GM21381 (cell line): Measurements from ENCODE around the gene TXNDC11.

Experiments
- ATAC-seq: cut with Tn5 transposase; IDR thresholded peaks from one replicate; pipeline ENCODE4 v1.9.1; 2021; ENCODE audit warnings: mild to moderate bottlenecking, moderate library complexity; ENCODE audit not compliant: unreplicated experiment

TXNDC11 gene

DNA sequence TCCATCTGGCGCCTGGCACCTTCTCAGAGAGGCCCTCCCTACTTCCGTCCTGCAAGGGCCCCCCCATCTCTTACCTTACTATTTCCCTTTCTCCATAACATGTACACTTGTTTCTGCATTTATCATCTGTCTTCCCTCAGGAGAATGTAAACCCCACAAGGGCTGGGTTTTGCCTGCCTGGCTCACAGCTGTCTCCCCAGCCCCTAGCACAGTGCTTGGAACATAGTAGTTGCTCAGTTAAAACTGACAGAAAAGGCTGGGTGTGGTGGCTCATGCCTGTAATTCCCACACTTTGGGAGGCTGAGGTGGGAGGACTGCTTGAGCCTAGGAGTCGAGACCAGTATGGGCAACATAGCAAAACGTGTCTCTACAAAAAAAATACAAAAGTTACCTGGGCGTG is 80.1 kb downstream of the TXNDC11 start:
- no peak for ATAC-seq

DNA sequence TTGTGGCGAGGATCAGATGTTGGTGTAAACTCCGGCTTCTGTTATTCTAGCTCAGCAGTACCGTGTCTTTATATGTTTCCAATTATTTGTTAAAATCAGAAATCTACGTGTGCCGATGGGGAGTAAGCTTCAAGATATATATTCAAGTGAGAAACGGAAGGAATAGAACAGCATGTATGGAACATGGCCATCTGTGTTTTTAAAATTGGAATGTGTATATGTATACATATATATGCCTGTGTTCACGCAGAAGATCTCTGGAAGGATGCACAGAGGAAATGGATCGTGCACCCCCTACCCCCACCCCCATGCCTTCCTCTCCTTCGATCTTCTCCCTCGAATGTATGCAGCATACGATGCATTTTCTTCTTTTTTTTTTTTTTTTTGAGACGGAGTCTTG is 82.1 kb downstream of the TXNDC11 start:
- no peak for ATAC-seq

DNA sequence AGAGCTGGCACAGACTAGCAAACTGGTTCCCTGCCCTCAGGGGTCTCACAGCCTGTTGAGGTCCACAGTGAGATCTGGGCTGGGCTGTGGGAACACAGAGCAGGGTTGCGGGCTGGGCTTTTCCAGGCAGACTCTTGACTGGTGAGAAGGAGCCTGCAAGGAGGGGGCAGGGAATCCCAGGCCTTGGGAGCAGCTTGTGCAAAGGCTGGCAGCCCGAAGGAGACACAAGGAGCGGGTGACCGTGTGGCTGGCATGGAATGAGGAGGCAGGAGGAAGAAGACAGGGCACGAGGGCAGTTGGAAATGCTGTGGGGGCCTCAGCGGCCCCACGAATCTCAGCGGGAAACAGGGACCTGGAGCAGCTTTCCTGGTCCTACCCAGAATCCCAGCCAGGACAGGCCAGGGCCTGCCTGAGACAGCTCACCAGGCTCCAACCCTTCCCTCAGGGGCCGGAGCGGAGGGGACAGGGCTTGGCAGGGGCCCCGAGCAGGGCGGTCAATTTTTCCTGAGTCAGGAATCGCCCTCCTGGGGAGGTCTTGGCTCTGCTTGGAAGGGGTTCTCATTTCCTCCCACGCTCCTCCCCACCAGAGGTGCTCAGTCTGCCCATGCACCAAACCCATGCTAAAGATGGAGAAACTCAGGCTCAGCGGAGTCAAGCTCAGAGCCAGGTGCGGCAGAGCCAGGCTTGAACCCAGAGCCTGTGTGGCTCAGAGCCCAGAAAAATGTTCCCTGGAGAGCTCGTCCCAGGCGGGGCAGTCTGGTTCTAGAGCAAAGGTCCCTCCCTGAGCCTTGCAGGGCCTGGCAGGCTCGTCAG is 83.6 kb downstream of the TXNDC11 start:
- no peak for ATAC-seq

DNA sequence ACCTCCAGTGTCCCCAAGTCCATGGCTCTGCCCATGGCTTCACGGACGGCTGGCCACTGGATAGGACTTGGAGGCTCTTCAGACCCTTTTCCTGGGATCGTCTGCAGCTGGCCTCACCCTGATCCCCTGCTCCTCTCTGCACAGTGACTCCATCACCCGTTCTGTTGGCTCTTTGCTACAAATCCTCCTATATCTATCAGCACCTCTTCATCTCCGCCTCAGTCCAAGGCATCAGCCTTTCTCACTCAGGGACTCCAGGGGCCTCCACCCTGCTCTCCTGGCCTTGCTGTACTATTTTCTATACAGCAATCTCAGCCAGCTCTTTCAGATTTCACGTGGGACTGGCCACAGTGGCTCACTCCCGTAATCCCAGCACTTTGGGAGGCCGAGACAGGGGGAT is 85.1 kb downstream of the TXNDC11 start:
- no peak for ATAC-seq

DNA sequence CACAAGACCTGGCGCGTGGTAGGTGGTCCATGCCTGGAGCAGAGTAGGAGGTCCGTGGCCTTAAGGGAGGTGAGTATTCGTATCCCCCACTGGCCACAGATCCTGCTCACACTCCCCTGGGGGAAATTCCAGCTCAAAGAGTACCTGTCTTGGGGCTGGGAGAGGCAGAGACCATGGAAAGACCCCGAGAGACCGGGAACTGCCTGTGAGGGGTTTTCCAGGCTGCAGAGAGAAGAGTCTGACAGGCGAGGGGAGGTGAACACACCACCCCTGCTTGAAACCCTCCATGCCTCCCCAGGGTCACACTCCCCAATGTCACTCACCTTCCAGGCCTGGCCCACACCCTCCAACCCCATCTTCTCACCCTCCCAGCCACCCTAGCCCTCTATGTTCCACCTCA is 87.0 kb downstream of the TXNDC11 start:
- ATAC-seq: no peak

DNA sequence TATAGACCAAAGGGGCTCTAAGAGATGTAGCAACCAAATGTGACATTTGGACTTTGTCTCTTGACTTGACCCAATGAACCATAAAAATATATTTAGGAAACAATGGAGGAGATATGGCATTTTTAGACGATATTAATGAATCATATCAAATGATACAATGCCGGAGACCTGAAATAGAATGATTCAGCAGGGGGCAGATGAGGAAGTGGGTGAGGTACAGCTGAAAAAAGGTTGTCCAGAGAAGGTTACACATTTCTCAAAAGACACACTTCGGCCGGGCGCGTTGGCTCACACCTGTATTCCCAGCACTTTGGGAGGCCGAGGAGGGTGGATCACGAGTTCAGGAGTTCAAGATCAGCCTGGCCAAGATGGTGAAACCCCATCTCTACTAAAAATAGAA is 90.9 kb downstream of the TXNDC11 start:
- ATAC-seq: no peak

DNA sequence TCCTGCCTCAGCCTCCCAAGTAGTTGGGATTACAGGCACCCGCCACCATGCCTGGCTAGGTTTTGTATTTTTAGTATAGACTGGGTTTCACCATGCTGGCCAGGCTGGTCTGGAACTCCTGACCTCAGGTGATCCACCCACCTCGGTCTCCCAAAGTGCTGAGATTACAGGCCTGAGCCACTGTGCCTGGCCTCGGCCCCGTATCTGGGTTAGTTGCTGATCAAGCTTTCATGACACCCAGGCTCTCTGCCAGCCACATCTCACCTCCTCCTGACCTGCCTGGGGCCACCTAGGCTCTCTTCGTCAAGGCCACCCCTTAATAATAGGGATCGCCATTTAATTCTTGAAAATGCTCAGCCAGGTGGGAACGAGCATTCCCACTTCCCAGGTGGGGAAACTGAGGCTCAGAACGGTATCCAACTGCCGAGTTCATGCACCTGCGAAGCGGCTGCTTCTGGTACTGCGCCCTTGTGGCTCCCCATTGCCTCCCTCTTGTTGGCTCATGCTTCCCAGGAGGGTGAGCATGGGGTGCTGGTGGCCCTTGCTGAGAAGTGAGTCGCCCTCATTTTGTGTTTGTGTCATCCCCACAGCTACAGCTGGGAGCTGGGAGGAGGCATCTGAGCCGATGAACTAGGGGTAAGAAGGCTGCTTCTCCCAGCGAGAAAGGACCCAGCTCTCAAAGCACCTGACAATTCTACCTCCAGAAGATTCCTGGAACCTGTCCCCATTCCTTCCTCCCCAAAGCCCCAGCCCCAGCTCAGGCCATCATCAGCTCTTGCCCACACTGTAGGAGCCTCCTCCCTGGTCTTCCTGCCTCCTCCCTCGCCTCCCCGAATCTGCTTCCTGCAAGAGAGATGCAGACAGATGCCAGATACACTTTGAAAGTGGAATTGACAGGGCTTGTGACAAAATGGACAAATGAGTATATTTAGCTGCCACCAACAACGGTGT is 91.7 kb downstream of the TXNDC11 start:
- no peak for ATAC-seq

DNA sequence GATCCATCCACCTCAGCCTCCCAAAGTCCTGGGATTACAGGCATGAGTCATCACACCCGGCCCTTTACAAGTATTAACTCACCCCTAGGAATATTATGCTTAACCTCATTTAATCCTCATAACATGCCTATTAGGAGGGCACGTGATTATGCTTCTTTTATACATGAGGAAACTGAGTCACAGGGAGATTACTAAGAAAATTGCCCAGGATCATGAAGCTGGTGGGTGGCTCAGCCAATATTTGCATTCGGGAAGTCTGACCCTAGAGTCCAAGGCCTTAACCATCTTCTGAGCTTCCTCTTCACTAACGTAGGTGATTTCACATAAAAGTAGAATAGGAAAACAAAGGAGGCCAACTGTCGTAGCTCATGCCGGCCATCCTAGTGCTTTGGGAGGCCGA is 93.4 kb downstream of the TXNDC11 start:
- no peak for ATAC-seq

DNA sequence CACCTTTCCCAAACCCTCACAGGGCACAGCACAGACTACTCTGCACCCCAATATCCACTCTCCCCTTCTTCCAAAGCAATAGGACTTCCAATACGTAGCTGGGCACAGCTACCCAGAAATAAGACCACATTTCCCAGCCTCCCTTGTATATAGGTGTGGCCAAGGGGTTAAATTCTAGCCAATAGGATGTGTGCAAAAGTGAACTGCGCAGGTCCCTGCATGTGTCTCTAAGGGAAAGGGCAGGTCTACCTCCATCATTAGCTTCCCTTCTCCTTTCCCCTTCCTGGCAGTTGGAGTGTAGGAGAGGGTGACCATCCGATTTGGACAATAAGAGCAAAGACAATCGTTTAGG is 99.9 kb downstream of the TXNDC11 start:
- ATAC-seq: no peak

DNA sequence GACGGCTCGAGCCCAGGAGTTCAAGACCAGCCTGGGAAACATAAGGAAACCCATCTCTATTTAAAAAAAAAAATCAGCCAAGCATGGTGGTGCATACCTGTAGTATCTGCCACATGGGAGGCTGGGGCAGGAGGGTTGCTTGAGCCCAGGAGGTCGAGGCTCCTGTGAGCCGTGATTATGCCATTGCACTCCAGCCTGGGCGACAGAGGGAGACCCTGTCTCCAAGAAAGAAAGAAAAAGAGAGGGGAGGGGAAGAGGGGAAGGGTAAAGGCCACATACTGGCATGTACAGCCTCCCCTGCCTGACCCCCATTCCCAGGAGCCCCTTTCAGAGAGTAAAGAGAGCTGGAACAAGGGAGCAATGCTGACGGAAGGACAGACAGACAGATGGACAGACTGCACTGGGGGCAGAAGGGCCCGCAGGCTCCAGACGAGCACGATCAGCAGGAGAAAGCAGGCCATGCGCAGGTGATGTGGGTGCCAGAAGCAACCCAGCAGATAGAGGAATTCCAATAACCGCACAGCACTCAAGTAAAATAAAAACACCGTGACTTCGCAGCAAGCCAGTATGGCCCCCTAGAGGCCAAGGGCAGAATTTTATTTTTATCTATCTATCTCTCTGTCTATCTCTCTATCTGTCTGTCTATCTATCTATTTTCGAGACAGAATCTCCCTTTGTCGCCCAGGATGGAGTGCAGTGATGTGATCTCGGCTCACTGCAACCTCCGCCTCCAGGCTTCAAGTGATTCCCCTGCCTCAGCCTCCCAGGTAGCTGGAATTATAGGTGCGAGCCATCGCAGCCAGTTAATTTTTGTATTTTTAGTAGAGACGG is 101.5 kb downstream of the TXNDC11 start:
- no peak for ATAC-seq

DNA sequence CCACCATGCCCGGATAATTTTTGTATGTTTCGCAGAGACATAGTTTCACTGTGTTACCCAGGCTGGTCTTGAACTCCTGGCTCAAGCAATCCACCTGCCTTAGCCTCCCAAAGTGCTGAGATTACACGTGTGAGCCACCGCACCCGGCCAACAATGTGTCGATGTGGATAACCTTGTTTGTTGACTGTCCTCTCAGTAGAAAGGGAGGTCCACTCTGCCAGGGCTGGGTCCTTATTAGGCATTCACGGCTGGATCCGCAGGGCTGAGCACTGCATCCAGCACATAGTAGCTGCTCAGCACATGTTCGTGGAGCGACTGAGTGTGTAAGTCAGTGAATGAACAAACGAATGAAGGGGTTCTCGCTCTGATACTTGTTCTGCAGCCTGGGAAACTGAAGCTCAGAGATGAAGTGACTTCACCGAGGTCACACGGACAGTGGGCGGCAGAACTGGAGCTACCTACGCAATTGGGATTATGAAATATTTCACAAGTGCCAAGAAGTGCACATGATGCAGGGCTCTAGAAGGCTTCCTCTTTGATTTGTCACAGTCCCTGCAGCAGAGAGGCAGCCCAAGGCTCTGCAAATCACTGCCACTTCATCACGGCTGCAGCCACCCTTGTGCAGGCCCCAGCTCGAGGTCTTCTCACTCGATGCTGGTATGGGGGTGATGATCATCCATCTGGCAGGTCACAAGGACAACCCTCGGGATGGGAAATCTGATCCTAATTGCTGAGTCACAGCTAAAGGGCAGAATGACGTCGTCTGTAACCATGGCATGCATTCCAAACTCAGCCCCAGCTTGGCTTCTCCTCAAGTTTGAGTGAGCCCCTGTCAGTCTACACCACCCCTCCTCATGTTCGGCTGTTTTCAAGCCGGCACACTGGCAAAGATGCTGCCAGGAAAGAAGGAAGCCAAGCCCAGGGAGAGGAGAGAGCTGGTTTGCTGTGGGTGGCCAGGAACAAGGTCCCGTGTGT is 102.4 kb downstream of the TXNDC11 start:
- no peak for ATAC-seq

DNA sequence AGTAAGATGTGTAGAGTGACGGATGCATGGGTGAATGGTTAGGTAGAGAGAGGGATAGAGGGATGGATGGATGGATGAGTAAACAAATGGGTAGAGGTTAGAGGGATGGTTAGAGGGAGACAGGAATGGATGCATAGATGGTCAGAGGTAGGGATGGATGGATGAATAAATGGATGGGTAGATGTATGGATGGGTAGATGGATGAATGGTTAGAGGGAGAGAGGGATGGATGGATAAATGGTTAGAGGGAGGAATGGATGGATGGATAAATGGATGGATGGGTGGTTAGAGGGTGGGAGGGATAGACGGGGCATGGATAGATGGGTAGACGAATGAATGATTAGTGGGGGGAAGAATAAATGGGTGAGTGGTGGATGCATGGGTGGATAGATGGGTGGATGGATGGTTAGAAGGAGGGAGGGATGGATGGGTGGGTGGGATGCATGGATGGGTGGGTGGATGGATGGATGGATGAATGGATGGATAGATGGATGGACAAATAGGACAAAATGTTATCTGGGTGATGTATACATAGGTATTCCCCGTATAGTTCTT is 103.6 kb downstream of the TXNDC11 start:
- ATAC-seq: no peak

DNA sequence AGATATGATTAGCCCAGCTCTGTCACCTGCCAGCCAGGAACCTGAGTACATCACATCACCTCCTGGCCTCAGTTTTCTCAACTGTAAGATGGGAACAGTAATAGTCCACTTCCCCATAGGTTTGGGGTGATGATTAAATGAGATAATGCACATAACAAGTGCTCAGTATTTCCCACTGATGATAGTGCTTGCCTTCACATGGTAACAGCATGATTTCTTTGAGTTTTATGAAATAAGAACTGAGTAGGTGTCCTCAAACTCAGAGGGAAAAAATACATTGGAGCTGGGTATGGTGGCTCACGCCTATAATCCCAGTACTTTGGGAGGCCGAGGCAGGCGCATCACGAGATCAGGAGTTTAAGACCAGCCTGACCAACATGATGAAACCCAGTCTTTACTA is 104.5 kb downstream of the TXNDC11 start:
- ATAC-seq: no peak

DNA sequence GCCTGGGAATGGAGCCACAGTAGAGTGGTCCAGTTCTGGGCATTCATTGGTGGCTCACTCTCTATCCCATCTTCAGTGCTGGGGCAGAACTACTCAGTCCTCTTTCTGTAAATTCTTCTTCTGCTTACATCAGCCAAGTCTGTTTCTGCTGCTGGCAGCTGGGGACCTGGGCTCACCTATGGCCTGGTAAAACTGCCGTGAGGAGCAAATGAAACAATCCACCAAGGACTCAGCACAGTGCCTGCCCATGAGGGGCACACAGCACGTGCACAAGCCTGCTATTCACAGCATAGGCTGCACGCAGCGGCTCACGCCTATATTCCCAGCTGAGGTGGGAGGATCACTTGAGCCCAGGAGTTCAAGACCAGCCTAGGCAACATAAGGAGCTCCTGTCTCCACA is 105.3 kb downstream of the TXNDC11 start:
- ATAC-seq: no peak

DNA sequence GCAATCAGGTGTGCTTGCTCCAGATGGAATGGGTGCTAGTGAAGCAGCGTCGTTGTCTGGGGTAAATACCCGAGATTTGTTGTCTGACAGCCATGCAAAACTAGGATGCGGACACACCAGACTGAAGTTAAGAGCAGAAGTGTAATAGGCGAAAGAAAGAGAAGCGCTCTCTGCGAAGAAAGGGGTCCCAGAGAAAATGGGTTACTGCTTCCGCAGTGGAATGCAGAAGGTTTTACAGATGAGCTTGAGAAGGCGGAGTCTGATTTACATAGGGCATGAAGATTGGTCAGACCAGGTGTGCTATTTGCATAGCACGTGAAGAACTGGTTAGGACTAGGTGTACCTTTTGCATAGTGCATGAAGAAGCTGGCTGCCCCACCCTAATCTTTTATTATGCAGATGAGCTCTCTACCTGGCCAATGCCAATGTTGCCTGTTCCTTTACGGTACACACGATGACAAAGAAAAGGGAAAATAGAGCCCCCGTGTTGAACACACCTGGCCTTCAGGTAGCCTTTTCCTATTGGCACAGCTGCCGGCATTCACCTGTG is 106.4 kb downstream of the TXNDC11 start:
- ATAC-seq: no peak

DNA sequence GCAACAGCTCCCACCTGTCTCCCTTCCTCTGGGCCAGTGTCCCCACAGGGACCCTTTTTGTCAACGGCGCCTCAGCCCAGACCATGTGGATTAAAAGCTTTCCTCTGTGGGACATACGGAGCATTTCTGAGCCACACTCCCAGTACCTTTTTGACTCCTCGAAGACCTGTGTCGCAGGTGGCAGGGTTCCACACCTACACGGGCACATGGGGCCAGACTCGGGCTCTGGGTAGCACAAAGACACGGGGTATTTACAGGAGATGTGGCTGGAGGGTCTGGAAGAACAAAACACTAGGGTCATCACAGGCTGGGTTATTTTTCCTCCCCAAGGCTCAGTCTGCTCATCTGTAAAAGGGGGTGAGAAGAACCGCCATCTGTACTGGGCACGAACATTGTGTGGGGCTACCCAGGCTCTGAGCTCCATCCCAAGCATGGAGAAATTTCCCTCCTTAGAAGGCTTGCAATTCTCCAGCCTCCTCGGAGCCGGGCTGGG is 106.9 kb downstream of the TXNDC11 start:
- ATAC-seq: no peak

DNA sequence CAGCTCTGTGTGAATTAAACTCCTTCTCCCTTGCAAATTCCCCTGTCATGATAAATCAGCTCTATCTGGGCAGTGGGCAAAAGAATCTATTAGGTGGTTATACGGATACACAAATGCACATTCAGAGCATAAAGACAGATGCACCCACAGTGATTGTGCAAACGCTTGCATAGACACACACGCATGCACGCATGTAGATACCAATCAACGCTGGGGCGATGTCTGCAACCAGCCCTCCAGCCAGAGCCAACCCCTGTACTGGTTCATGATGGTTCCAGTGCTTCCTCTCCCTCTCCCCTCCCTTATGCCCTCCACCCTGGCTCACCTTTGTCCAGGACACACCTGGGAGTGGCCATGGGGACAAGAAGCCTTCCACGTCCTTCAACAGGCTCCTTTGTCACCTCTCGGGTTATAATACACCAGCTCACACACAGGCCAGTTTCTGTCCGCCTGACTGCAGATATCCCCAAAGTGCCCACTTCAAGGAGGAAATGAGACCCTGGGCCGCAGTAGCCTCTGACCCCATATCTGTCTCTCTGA is 107.5 kb downstream of the TXNDC11 start:
- ATAC-seq: no peak

DNA sequence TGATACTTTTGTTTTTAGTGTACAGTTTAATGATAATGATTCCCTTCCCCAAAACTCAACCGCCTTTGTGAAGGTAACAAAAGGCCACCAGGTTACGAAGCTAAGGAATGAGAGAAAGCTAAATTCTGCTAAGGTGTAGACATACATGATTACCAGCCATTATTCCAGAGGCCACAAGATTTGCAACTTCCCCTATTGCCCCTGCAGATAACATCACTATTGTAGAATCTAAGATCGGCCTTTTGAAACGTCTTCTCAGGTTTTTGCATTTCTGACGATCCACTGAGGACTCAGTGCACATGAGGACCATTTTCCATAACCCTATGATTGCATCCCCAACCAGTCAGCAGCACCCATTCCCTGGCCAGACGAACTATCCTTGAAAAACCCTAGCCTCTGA is 108.3 kb downstream of the TXNDC11 start:
- no peak for ATAC-seq

DNA sequence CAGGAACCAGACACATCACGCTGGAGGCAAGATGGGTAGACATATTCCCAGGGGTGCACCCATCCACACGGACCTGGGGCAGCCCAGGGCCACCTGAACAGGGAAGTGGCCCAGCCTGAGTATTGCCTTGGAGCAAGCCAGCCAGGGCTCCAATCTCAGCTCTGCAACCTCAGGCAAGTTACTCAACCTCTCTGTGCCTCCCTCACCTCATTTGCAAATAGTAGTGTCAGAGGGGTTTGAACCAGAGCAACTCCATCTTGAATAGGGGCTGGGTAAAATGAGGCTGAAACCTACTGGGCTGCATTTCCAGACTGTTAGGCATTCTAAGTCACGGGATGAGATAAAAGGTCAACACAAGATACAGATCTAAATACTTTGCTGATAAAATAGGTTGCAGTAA is 109.5 kb downstream of the TXNDC11 start:
- no peak for ATAC-seq
